H9 (cell line): ENCODE measurements around the gene NEDD4. TPM values are rescaled to one million over a fixed set of nuclear protein-coding genes. Genes with fewer than 3 reads are reported as not detected.

Experiments
- DNase-seq: peaks from one replicate; pipeline ENCODE4 v3.0.0-alpha.2; 2017
- H2AFZ ChIP-seq: one replicate; pipeline ENCODE4 v1.6.1; 2013; ENCODE audit warnings: mild to moderate bottlenecking, low read length, control low read depth, moderate library complexity
- H2AK5ac ChIP-seq: 2 replicates; pipeline ENCODE4 v1.6.1; 2013; ENCODE audit warnings: low read length, control low read depth, mixed read lengths; ENCODE audit not compliant: insufficient read length
- H2BK120ac ChIP-seq: one replicate; pipeline ENCODE4 v1.6.1; 2013; ENCODE audit warnings: low read depth, mild to moderate bottlenecking, low read length, control low read depth, inconsistent platforms; ENCODE audit not compliant: poor library complexity, severe bottlenecking
- H2BK12ac ChIP-seq: 2 replicates; pipeline ENCODE4 v1.6.1; 2013; ENCODE audit warnings: low read length, control low read depth, mixed read lengths, low read depth; ENCODE audit not compliant: insufficient read length
- H2BK15ac ChIP-seq: 2 replicates; pipeline ENCODE4 v1.6.1; 2013; ENCODE audit warnings: low read depth, low read length, control low read depth
- H2BK20ac ChIP-seq: one replicate; pipeline ENCODE4 v1.6.1; 2013; ENCODE audit warnings: low read depth, mild to moderate bottlenecking, low read length, control low read depth, inconsistent platforms; ENCODE audit not compliant: poor library complexity, severe bottlenecking
- H2BK5ac ChIP-seq: 2 replicates; pipeline ENCODE4 v1.6.1; 2013; ENCODE audit warnings: low read length, control low read depth, mixed read lengths; ENCODE audit not compliant: insufficient read length
- H3K14ac ChIP-seq: 2 replicates; pipeline ENCODE4 v1.6.1; 2013; ENCODE audit warnings: low read length, control low read depth; ENCODE audit not compliant: insufficient read depth
- H3K18ac ChIP-seq: 2 replicates; pipeline ENCODE4 v1.6.1; 2013; ENCODE audit warnings: low read depth, mild to moderate bottlenecking, mixed read lengths, low read length, control low read depth; ENCODE audit not compliant: insufficient read length
- H3K23ac ChIP-seq: 2 replicates; pipeline ENCODE4 v1.6.1; 2013; ENCODE audit warnings: low read length, control low read depth, mixed read lengths, low read depth; ENCODE audit not compliant: insufficient read length
- H3K23me2 ChIP-seq: 2 replicates; pipeline ENCODE4 v1.6.1; 2013; ENCODE audit warnings: low read depth, mild to moderate bottlenecking, mixed read lengths, low read length, control low read depth; ENCODE audit not compliant: insufficient read length, poor library complexity, severe bottlenecking
- H3K27ac ChIP-seq: 2 replicates; pipeline ENCODE4 v1.5.1; 2013; ENCODE audit warnings: low read length, control low read depth, mixed read lengths, low read depth; ENCODE audit not compliant: insufficient read length
- H3K27me3 ChIP-seq: 2 replicates; pipeline ENCODE4 v1.6.1; 2013; ENCODE audit warnings: low read length, control low read depth, inconsistent platforms; ENCODE audit not compliant: insufficient read depth
- H3K4ac ChIP-seq: 2 replicates; pipeline ENCODE4 v1.6.1; 2013; ENCODE audit warnings: low read depth, mild to moderate bottlenecking, control low read depth, inconsistent platforms, low read length, moderate library complexity
- H3K4me1 ChIP-seq: 2 replicates; pipeline ENCODE4 v1.6.1; 2013; ENCODE audit warnings: low read length, control low read depth, inconsistent platforms; ENCODE audit not compliant: insufficient read depth
- H3K4me2 ChIP-seq: 2 replicates; pipeline ENCODE4 v1.6.1; 2013; ENCODE audit warnings: low read length, control low read depth, mixed read lengths; ENCODE audit not compliant: insufficient read length, insufficient read depth
- H3K56ac ChIP-seq: 2 replicates; pipeline ENCODE4 v1.6.1; 2013; ENCODE audit warnings: low read depth, mild to moderate bottlenecking, mixed read lengths, low read length, control low read depth; ENCODE audit not compliant: insufficient read length
- H3K79me1 ChIP-seq: 2 replicates; pipeline ENCODE4 v1.6.1; 2013; ENCODE audit warnings: low read depth, mild to moderate bottlenecking, moderate library complexity, low read length, control low read depth, inconsistent platforms; ENCODE audit not compliant: insufficient read depth, poor library complexity, severe bottlenecking
- H3K79me2 ChIP-seq: 2 replicates; pipeline ENCODE4 v1.6.1; 2013; ENCODE audit warnings: low read length, control low read depth, inconsistent platforms; ENCODE audit not compliant: insufficient read depth
- H3K9ac ChIP-seq: 2 replicates; pipeline ENCODE4 v1.6.1; 2013; ENCODE audit warnings: low read length, control low read depth, mixed read lengths; ENCODE audit not compliant: insufficient read length; ENCODE audit errors: extremely low read depth
- H3K9me3 ChIP-seq: one replicate; pipeline ENCODE4 v1.6.1; 2013; ENCODE audit warnings: low read depth, low read length, inconsistent platforms; ENCODE audit not compliant: control insufficient read depth
- H3T11ph ChIP-seq: one replicate; pipeline ENCODE4 v1.6.1; 2013; ENCODE audit warnings: mild to moderate bottlenecking, low read length, control low read depth, inconsistent platforms
- H4K20me1 ChIP-seq: one replicate; pipeline ENCODE4 v1.6.1; 2013; ENCODE audit not compliant: control insufficient read depth, insufficient read length, insufficient read depth
- H4K5ac ChIP-seq: 2 replicates; pipeline ENCODE4 v1.6.1; 2013; ENCODE audit warnings: low read depth, mild to moderate bottlenecking, mixed read lengths, low read length, control low read depth; ENCODE audit not compliant: insufficient read length
- H4K8ac ChIP-seq: replicated peaks from 2 replicates; pipeline ENCODE4 v1.6.1; 2013; ENCODE audit warnings: low read length, control low read depth, mixed read lengths, low read depth; ENCODE audit not compliant: insufficient read length
- H4K91ac ChIP-seq: 2 replicates; pipeline ENCODE4 v1.6.1; 2013; ENCODE audit warnings: low read depth, mild to moderate bottlenecking, moderate library complexity, mixed read lengths, low read length, control low read depth; ENCODE audit not compliant: insufficient read length
- H3K27ac Mint-ChIP-seq, 3 experiments: 2 replicates in 2 of 3; 3 replicates in 1 of 3; pipeline ENCODE4 v1.8.0; 2020 to 2021; ENCODE audit warnings: mixed read lengths in 3 of 3, mild to moderate bottlenecking in 1 of 3, moderate library complexity in 1 of 3
- H3K27me3 Mint-ChIP-seq: 2 replicates; pipeline ENCODE4 v1.8.0; 2021; ENCODE audit warnings: low read depth, mild to moderate bottlenecking, moderate library complexity, mixed read lengths
- H3K36me3 Mint-ChIP-seq, 3 experiments: 2 replicates in 2 of 3; 3 replicates in 1 of 3; pipeline ENCODE4 v1.8.0; 2020 to 2021; ENCODE audit warnings: low read depth in 3 of 3, mixed read lengths in 3 of 3; ENCODE audit not compliant: insufficient read depth in 1 of 3
- H3K4me1 Mint-ChIP-seq, 2 experiments: 2 replicates each; pipeline ENCODE4 v1.8.0; 2020; ENCODE audit warnings: mixed read lengths in 2 of 2
- H3K4me3 Mint-ChIP-seq, 2 experiments: 2 replicates in 1 of 2; 3 replicates in 1 of 2; pipeline ENCODE4 v1.8.0; 2020 to 2021; ENCODE audit warnings: mild to moderate bottlenecking in 2 of 2, mixed read lengths in 2 of 2, moderate library complexity in 1 of 2
- H3K9me3 Mint-ChIP-seq, 2 experiments: 2 replicates in 1 of 2; 3 replicates in 1 of 2; pipeline ENCODE4 v1.8.0; 2020; ENCODE audit warnings: mild to moderate bottlenecking in 2 of 2, mixed read lengths in 2 of 2, moderate library complexity in 1 of 2
- CTCF ChIP-seq: fragments of 200-600 bp; sonication (generic); conservative IDR thresholded peaks from 3 replicates; pipeline ENCODE4 v1.8.0; 2021; ENCODE audit warnings: antibody characterized with exemption, mild to moderate bottlenecking
- WGBS: extraction: QIAGEN DNeasy Blood & Tissue Kit; methylation state at CpG from one replicate; pipeline ENCODE4 v1.1.7; 2013; ENCODE audit warnings: missing lambda C conversion rate, low lambda C conversion rate, mixed read lengths; ENCODE audit not compliant: insufficient read length; ENCODE audit errors: extremely low coverage; 5-methylcytosine and 5-hydroxymethylcytosine counted together
- total RNA-seq: library from RNA; stranded (reverse); gene quantifications from 2 replicates; pipeline ENCODE4 v1.2.1, GENCODE V29; 2021

Gene NEDD4
- total RNA-seq, 1 experiment from 2014 or later = 9.6 TPM

GRCh38 chr15:55834331-55834730 lies 159.1 kb downstream of the NEDD4 start:
- no peaks in the 10 kb centered on the region for H3K27me3 Mint-ChIP-seq
- H3K4me3 Mint-ChIP-seq = no peak overlapping the region
- no peak for DNase-seq
- Histone ChIP-seq H2AK5ac (no peak overlapping the region), H3K23ac (no peak overlapping the region), H4K20me1 (no peaks in the 10 kb centered on the region), H3K79me1 (no peaks in the 10 kb centered on the region), H3K4me1 (no peaks in the 10 kb centered on the region), H4K5ac (no peak overlapping the region), H3K27ac (no peak overlapping the region), H2AFZ (no peak overlapping the region), H2BK12ac (no peak overlapping the region), H4K91ac (no peak overlapping the region), H3K14ac (no peak overlapping the region), H3K4ac (no peak overlapping the region), H3T11ph (no peak overlapping the region), H3K79me2 (no peaks in the 10 kb centered on the region), H4K8ac (no peak overlapping the region), H2BK20ac (no peak overlapping the region), H3K27me3 (no peaks in the 10 kb centered on the region), H3K9me3 (no peaks in the 10 kb centered on the region), H3K23me2 (no peaks in the 10 kb centered on the region), H2BK15ac (no peak overlapping the region), H3K56ac (no peak overlapping the region), H2BK5ac (no peak overlapping the region), H3K4me2 (no peak overlapping the region), H3K9ac (no peak overlapping the region), H3K18ac (no peak overlapping the region), H2BK120ac (no peak overlapping the region)
- no peaks in the 10 kb centered on the region for H3K9me3 Mint-ChIP-seq
- H3K27ac Mint-ChIP-seq = no peak overlapping the region
- no CpG with 5 or more reads among the region's 3 CpGs for WGBS
- H3K4me1 Mint-ChIP-seq = no peaks in the 10 kb centered on the region
- no peaks in the 10 kb centered on the region; a peak in 3 of 7 replicates for H3K36me3 Mint-ChIP-seq
- TF ChIP-seq CTCF = no peak
